ENCODE data around the gene TEX35. TPM values are rescaled to one million over a fixed set of nuclear protein-coding genes. Genes with fewer than 3 reads are reported as not detected.

The TEX35 gene
- total RNA-seq (2021): not detected in 2 replicates
- percentile 14 among the genes with signal in this experiment for Bru-seq, nascent RNA
- BruChase-seq, experiment 1, labeled RNA remaining after a 2-hour chase: percentile 26 among the genes with signal in this experiment
- BruChase-seq, experiment 2, labeled RNA remaining after a 6-hour chase: percentile 23 among the genes with signal in this experiment
- long read RNA-seq, partial matches to known transcripts: 0 of 1 reads
- long read RNA-seq, other reads (novel, unspliced or antisense): 1 of 1 reads

GRCh38 chr1:178512566-178513277 lies at the start of gene TEX35:
TSS of gene TEX35 (plus strand) at chr1:178513109. CDS start at chr1:178513189, 80 bp downstream.
- no peak within 1 kb of the TSS for H2AFZ ChIP-seq

GRCh38 chr1:178464141-178464540 lies 48.8 kb upstream of the TEX35 start:
- intact Hi-C loops (cut with micrococcal nuclease; ENCODE audit: unreplicated experiment): no loop called here
- Histone ChIP-seq H3K79me2 (ENCODE audit: low read depth) (no peaks in the 10 kb centered on the region), H3K4me1 (replicated peaks; ENCODE audit: insufficient read depth) (no peaks in the 10 kb centered on the region), H3K4me2 (no peak overlapping the region), H4K20me1 (ENCODE audit: insufficient read depth) (no peaks in the 10 kb centered on the region), H3K9me2 (ENCODE audit: insufficient read depth) (no peaks in the 10 kb centered on the region), H3K27me3 (ENCODE audit: insufficient read depth, low read depth) (no peaks in the 10 kb centered on the region), H3K36me3 (ENCODE audit: low read depth) (peaks cover 20% of the 10 kb centered on the region; the same call in 1 of the 2 replicates), H3K9me3 (ENCODE audit: insufficient read depth, low read depth) (no peaks in the 10 kb centered on the region), H3K27ac (no peak overlapping the region), H3K4me3 (no peak overlapping the region), H3F3A (ENCODE audit: insufficient read depth, low read depth) (no peaks in the 10 kb centered on the region), H2AFZ (no peak overlapping the region)
- ChIA-PET POLR2A (ENCODE audit: unreplicated experiment) (interaction anchor here (0.7 kb wide), 1 partner anchor 134 kb away, joined by 42 read pairs; no protein-coding TSS in a partner anchor), CTCF (interaction anchor here (0.6 kb wide), 1 partner anchor 84 kb away, joined by 5 read pairs; no protein-coding TSS in a partner anchor)
- no peak for DNase-seq
- no TSS peak for BruUV-seq (replicated peaks)
- TF ChIP-seq CTCF (conservative IDR thresholded peaks at IDR 0.05) (no peak), EZH2 (IDR thresholded peaks at IDR 0.05; ENCODE audit: low read depth) (no peak)

More at GRCh38 chr1:178512566-178513277, at the start of gene TEX35:
- Histone ChIP-seq H4K20me1 (ENCODE audit: insufficient read depth) (no peaks in the 10 kb centered on the region), H3K79me2 (ENCODE audit: low read depth) (no peaks in the 10 kb centered on the region), H3K4me3 (no peak within 1 kb of the TSS), H3K4me1 (replicated peaks; ENCODE audit: insufficient read depth) (no peaks in the 10 kb centered on the region), H3K9me3 (ENCODE audit: insufficient read depth, low read depth) (no peaks in the 10 kb centered on the region), H3F3A (ENCODE audit: insufficient read depth, low read depth) (no peaks in the 10 kb centered on the region), H3K27me3 (ENCODE audit: insufficient read depth, low read depth) (no peaks in the 10 kb centered on the region), H3K36me3 (ENCODE audit: low read depth) (no peaks in the 10 kb centered on the region), H3K4me2 (no peak within 1 kb of the TSS), H3K9me2 (ENCODE audit: insufficient read depth) (no peaks in the 10 kb centered on the region; the same call in 1 of the 2 replicates), H3K27ac (no peak within 1 kb of the TSS)
- intact Hi-C loops (cut with micrococcal nuclease; ENCODE audit: unreplicated experiment): no loop called here
- DNase-seq: no peak
- CTCF ChIA-PET: no interaction called here
- no TSS peak for BruUV-seq (replicated peaks)
- TF ChIP-seq CTCF (conservative IDR thresholded peaks at IDR 0.05) (no peak), EZH2 (IDR thresholded peaks at IDR 0.05; ENCODE audit: low read depth) (no peak)
- POLR2A ChIA-PET (ENCODE audit: unreplicated experiment): no interaction called here

- DNase-seq: no peak
- CTCF ChIA-PET: interaction anchor here (0.6 kb wide), 1 partner anchor 85 kb away, joined by 5 read pairs; no protein-coding TSS in a partner anchor
- no peak overlapping the region for H3K4me2 ChIP-seq
These were observed 48.3 kb upstream of the TEX35 start for GRCh38 chr1:178464566-178464965.

More at GRCh38 chr1:178464566-178464965, 48.3 kb upstream of the TEX35 start:
- intact Hi-C loops (cut with micrococcal nuclease; ENCODE audit: unreplicated experiment): no loop called here
- peaks cover 20% of the 10 kb centered on the region; the same call in 1 of the 2 replicates for H3K36me3 ChIP-seq (ENCODE audit: low read depth)
- H3K4me1 ChIP-seq (replicated peaks; ENCODE audit: insufficient read depth): no peaks in the 10 kb centered on the region
- H4K20me1 ChIP-seq (ENCODE audit: insufficient read depth): no peaks in the 10 kb centered on the region
- H2AFZ ChIP-seq: no peak overlapping the region
- H3K4me3 ChIP-seq: no peak overlapping the region
- POLR2A ChIA-PET (ENCODE audit: unreplicated experiment): interaction anchor here (0.6 to 0.7 kb wide), 3 partner anchors 14 to 535 kb away, joined by 6 to 42 read pairs (median 7); no protein-coding TSS in a partner anchor
- TF ChIP-seq CTCF (conservative IDR thresholded peaks at IDR 0.05) (no peak), EZH2 (IDR thresholded peaks at IDR 0.05; ENCODE audit: low read depth) (no peak)
- no peak overlapping the region for H3K27ac ChIP-seq
- H3F3A ChIP-seq (ENCODE audit: insufficient read depth, low read depth): no peaks in the 10 kb centered on the region
- no peaks in the 10 kb centered on the region for H3K79me2 ChIP-seq (ENCODE audit: low read depth)
- no peaks in the 10 kb centered on the region for H3K9me2 ChIP-seq (ENCODE audit: insufficient read depth)
- H3K27me3 ChIP-seq (ENCODE audit: insufficient read depth, low read depth): no peaks in the 10 kb centered on the region
- BruUV-seq (replicated peaks): no TSS peak
- H3K9me3 ChIP-seq (ENCODE audit: insufficient read depth, low read depth): no peaks in the 10 kb centered on the region
